ENCODE data around the gene RABGAP1.

GRCh38 chr9:123104807-123105206 lies 164.0 kb downstream of the RABGAP1 start:
- no peak for TF ChIP-seq CTCF (IDR thresholded peaks at IDR 0.05)
- TF ChIP-seq POLR2A (IDR thresholded peaks at IDR 0.05), result no peak

All from testis (tissue), 2 donors.